ENCODE results near the gene CCDC112.

Gene CCDC112

GRCh38 chr5:115313632-115314031, 17.2 kb upstream of the CCDC112 start:
- DNase-seq: no peak

- DNase-seq: no peak
Observed at GRCh38 chr5:115313052-115313451, 16.6 kb upstream of the CCDC112 start.

GRCh38 chr5:115309751-115310370, 13.4 kb upstream of the CCDC112 start:
- DNase-seq: peak; percentile 41

GRCh38 chr5:115308815-115309214, 12.4 kb upstream of the CCDC112 start:
- no peak for DNase-seq

GRCh38 chr5:115306011-115306536, 9.6 kb upstream of the CCDC112 start:
- no peak for DNase-seq

GRCh38 chr5:115304496-115304895, 8.0 kb upstream of the CCDC112 start:
- no peak for DNase-seq

GRCh38 chr5:115298811-115299210, 2.4 kb upstream of the CCDC112 start:
- DNase-seq: no peak

- no peak for DNase-seq
Observed at GRCh38 chr5:115297031-115297430, 577 bp upstream of the CCDC112 start.

GRCh38 chr5:115295777-115296123, 704 bp downstream of the CCDC112 start:
- DNase-seq: no peak

GRCh38 chr5:115291397-115291796, 5.1 kb downstream of the CCDC112 start:
- DNase-seq: no peak

GRCh38 chr5:115289104-115289503, 7.3 kb downstream of the CCDC112 start:
- DNase-seq: no peak

- DNase-seq: no peak
Observed at GRCh38 chr5:115284021-115284420, 12.4 kb downstream of the CCDC112 start.

- no peak for DNase-seq
Observed at GRCh38 chr5:115282131-115282530, 14.3 kb downstream of the CCDC112 start.

GRCh38 chr5:115274584-115274983, 21.9 kb downstream of the CCDC112 start:
- DNase-seq: no peak

- no peak for DNase-seq
Observed at GRCh38 chr5:115272297-115272958, 24.0 kb downstream of the CCDC112 start.

- no peak for DNase-seq
Observed at GRCh38 chr5:115271295-115272050, 25.0 kb downstream of the CCDC112 start.

- DNase-seq: no peak
Observed at GRCh38 chr5:115267617-115268016, 28.8 kb downstream of the CCDC112 start.

- no peak for DNase-seq
Observed at GRCh38 chr5:115265220-115265619, 31.2 kb downstream of the CCDC112 start.

GRCh38 chr5:115264786-115265185, 31.7 kb downstream of the CCDC112 start:
- DNase-seq: no peak

GRCh38 chr5:115263078-115263380, 33.4 kb downstream of the CCDC112 start:
- DNase-seq: no peak

- peak; percentile 58 for DNase-seq
Observed at GRCh38 chr5:115262321-115263077, 34.0 kb downstream of the CCDC112 start, which contains the start of gene PGGT1B. TSS of gene PGGT1B (minus strand) at chr5:115262877. CDS start at chr5:115262851, 26 bp downstream.

GRCh38 chr5:115262011-115262320, 34.5 kb downstream of the CCDC112 start:
- no peak for DNase-seq

GRCh38 chr5:115260248-115260647, 36.2 kb downstream of the CCDC112 start:
- DNase-seq: no peak
